HG02642 (cell line): ENCODE data around the gene PRR19.
"Not testable (repeated sequence)": the region's sequence is repeated elsewhere in the genome, so short reads cannot be mapped to it uniquely, and the experiment has no call there.

Experiments used
- ATAC-seq: cut with Tn5 transposase; IDR thresholded peaks from one replicate; pipeline ENCODE4 v1.9.1; 2021; ENCODE audit warnings: mild to moderate bottlenecking; ENCODE audit not compliant: unreplicated experiment, poor library complexity

Gene PRR19

DNA sequence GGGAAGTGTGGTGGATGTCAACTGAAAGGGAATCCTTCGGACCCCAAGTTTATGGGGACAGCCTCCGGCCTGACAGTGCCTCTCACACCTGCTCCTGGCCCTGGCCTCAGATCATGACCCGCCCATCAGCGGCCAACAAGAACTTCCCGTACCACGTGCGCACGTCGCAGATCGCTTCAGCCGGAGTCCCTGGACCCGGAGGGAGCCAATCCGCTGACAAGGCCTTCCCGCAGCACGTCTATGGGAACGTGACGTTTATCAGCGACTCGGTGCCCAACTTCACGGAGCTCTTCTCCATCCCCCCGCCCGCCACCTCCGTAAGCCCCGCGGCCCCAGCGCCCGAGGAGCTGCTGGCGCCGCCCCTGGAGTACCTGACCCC lies 21.5 kb downstream of the PRR19 start:
- no peak for ATAC-seq

DNA sequence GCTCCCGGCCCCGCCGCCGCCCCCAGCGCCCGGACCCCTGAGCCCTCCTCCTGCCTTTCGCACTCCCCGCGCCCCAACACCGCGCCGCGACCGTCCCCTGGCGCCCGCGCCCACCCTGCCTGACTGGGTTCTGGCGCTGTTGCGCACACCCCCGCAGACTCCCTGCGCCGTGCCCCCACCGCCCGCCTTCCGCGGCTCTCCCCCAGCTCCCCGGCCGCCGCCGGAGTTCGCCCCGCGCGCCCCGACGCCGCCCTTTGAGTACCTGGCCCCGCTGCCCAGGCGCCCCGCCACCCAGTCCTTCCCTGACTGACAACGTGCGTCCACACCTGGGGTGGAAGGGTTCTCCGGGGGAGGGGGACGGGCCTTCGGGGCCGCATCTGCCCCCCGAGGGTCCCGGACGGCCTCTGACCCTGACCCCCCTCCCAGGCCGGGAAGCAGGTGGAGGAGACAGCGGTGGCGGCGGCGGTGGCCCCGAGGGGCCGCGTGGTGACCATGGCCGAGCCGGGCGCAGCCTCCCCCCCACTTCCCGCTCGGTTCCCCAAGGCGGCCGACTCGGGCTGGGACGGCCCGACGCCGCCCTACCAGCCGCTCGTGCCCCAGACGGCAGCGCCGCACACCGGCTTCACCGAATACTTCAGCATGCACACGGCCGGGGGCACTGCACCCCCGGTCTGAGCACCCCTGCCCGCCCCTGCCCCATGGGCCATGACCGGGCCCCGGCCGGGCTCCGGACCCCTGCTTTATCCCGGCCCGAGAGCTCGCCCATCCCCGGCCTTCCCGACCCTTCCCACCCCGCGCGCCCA lies 22.1 kb downstream of the PRR19 start:
- ATAC-seq: no peak

DNA sequence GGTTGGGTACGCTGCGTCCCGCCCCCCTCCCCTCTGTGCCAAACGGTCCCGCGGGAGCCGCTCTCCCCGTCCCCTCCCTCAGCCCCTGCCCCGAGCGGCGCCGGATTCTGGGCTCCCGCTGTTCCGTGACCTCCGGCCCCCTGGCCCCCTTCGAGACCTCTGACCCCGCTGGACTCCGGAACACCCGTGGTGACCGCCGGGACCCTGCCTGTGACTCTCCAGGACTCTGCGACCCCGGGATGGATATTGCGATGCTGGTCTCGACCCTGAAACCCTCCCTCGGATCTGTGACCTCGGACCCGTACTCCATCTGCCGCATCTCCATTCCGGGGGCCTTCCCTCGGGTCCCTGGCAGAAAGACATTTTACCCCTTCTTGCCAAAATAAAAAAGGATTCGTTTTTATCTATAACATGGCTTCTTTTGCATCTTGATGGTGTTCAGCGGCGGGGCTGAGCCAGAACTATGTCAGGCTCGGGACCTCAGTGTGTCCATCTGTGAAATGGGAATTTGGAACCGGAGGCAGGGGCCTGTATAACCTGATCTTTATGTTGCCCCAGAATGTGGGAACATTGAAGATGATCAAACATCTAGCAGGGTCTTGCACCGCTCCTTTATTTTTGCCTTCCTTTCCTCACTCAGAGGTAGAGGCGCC lies 22.8 kb downstream of the PRR19 start:
- ATAC-seq: no peak

DNA sequence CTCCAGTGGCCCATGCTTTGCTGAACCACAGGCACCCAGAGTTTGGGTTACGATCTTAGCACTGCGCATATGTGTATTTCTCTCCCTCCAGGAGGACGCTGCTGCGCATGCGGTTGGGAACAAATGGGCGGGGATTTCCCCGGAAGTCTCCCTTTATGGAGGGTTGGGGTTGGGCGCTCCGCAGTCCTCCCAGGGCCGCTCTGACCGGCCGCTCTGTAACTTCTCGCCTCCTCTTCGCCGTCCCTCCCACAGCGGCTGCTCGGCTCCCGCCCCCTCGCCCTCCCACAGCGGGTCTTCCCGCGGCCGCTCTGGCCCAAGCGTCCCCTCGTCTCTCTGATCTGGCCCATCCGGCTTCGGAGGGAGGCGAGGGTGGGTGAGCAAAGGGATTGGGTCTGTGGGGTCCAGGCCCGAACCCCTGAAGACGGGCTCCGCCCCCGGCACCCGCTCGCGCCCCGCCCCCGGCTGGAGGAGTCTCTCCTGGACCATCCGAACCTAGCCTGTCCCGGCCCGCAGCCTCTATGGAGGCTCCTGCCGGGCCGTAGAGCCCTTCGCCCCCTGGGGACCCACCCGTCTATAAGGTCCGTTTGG lies 23.5 kb downstream of the PRR19 start, which contains the start of gene MEGF8:
TSS of gene MEGF8 (plus strand) at position 328 of the 588 bp plus-strand sequence. CDS start 609 bp downstream, outside the sequence.
- ATAC-seq: peak; percentile 91

DNA sequence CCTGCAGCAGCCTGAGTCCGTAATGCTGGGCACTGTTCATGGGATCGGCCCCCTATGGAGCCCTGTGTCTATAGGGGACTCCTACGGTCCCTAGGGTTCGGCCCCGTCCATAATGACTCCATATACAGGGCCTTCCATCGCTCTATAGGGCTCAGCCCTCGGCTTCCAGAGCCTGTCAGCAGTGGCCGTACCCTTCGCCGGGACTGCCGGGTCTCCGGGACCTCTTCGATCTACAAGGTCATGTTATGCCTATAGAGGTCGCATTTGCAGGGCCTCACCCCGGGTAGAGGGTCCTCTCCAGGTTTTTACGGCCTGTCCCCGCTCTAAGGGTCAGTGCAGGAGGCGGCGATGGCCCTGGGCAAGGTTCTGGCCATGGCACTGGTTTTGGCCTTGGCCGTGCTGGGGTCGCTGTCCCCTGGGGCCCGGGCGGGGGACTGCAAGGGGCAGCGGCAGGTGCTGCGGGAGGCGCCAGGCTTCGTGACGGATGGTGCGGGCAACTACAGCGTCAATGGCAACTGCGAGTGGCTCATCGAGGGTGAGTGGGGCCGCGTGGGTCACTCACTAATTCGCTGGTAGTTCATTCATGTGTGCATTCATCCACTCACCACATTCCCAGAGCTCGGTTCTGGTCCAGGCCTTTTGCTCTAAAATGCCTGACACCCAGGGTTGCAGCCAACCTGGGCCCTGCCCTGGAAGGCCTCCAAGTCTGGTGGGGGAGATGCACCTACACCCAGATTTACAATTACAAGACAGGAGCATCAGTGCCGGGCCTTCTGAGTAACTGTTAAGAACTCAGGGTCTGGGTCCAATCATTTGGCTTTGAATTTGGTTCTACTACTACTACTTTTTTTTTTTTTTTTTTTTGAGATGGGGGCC lies 24.2 kb downstream of the PRR19 start:
- ATAC-seq: peak; percentile 11

DNA sequence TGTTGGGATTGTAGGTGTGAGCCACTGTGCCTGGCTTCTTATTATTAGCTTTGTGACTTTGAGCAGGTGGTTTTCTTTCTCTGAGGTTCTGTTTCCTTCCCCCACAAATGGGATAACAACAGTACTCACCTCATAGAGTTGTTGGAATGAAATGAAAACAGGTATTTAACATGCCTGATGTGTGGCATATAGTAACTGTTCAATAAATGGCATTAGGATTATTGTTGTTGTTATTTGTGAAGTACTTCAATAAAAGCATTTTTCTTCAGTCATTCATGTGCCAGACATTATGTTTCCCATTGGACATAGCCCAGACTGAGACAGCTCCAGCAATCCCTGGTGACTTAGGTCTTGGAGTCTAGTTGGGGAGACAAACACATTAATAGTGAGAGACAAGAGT lies 25.0 kb downstream of the PRR19 start:
- ATAC-seq: no peak

DNA sequence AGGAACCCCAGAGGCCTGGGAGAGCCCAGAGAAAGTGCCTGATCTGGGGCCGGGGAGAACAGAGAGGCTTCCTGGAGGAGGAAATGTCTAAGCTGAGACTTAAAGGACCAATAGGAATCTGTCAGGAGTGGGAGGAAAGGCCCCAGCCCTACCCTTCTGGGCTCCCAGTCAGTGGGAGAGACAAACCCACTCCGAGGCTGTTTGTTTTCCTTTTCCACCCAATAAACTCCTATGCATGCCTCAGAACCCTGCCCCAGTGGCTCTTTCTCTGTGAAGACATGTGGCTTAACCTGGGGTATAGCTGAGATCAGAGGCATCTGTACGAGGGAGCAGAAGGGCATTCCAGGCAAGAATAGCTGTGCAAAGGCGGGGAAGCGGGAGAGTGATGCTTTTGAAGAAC lies 25.4 kb downstream of the PRR19 start:
- no peak for ATAC-seq

DNA sequence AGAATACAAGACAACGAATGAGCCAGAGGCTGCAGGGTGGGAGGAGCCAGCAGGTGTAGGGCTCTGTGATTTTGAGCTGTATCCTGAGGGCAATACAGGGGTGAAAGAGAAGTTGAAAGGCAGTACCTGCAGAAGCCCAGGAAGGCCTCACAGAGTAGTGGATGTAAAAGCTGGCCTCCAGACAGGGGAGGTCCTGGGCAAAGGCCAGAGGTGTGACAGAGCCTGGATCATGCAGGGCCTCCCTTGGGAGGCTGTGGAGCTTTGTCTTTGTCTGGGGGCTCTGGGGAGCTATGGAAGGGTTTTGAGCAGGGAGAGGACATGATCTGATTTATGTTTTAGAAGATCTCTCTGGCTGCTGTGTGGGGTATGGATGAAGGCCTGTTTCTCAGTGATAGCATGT lies 26.2 kb downstream of the PRR19 start:
- no peak for ATAC-seq

DNA sequence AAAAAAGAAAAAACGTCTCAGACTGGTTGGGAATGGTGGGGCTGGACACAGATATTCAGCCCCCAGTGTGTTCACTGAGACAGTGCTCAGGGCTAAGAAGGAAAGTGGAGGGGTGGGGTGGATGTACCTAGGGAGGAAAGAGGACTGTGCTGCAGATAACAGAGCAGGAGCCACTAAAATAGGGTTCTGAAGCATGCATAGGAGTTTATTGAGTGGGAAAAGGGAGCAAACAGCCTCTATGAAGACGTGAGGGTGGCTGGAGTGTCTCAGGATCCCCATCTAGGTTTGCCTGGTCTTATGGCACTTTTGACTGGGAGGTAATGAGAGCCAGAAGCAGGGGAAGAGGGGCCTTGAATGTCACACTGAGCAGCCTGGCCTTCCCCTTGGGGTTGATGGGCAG lies 26.9 kb downstream of the PRR19 start:
- no peak for ATAC-seq

DNA sequence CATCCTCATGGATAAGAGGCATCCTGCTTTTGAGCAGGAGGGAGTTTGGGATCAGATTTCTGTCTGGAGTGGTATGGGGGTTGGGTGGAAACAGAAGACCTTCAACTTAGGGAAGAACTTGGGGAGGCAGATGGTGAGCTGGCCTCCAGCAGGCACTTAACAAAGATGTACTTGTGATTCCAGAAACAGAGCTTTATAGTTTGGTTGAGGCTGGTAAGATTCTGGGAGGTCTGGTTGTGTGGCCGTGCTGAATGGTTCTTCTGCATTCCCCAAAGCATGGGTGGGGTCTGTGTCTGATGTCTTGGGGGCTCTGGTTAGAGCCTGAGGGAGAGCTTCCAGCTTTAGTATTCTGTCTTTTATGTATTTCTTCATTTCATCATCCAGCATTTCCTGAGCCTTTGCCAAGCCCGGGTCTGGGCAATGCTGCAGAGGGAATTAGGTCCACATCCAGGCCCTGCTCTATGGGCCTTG lies 28.3 kb downstream of the PRR19 start:
- no peak for ATAC-seq

DNA sequence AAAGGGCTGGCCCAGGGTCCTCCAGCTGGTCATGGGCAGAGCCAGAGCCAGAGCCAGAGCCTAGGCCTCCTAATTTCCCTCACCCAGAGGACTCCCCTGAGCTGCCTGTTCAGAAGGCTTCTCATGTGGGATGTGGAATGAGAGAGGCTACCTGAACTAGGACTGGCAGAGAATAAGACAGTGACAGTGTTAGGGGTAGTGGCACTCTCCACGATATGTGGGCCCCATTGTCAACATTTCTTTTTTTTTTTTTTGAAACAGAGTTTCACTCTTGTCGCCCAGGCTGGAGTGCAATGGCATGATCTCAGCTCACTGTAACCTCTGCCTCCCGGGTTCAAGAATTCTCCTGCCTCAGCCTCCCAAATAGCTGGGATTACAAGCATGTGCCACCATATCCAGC lies 29.4 kb downstream of the PRR19 start:
- ATAC-seq: not testable (repeated sequence)

DNA sequence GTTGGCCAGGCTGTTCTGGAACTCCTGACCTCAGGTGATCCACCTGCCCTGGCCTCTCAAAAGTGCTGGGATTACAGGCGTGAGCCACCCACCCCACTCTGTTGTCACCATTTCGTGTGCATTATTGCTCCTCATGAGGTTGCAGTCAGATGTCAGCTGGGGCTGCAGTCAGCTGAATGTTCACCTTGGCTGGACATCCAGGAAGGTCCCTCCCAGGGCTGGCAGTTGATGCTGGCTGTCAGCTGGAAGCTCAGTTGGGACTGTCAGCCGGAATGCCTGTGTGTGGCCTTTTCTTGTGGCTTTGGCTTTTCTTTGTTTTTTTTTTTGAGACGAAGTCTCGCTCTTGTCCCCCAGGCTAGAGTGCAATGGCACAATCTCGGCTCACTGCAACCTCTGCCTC lies 30.1 kb downstream of the PRR19 start:
- no peak for ATAC-seq

DNA sequence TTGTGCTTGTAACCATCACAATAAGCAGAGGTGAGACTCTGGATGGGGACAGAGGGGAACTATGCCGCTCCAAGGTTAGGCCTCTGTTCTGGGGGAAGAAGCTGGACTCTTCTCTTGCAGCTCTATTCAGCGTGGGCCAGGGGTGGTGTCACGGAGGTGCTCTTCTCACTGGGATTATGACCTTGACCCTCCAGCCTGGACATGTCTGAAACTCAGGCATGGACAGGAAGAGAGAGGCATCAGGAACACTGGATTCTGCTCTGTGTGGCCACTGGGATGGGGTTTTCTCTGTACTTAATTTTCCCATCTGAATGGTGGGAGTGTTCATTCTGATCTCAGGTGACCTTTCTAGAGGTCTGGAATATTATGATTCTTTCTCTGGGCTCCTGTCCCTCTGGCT lies 31.1 kb downstream of the PRR19 start:
- no peak for ATAC-seq

DNA sequence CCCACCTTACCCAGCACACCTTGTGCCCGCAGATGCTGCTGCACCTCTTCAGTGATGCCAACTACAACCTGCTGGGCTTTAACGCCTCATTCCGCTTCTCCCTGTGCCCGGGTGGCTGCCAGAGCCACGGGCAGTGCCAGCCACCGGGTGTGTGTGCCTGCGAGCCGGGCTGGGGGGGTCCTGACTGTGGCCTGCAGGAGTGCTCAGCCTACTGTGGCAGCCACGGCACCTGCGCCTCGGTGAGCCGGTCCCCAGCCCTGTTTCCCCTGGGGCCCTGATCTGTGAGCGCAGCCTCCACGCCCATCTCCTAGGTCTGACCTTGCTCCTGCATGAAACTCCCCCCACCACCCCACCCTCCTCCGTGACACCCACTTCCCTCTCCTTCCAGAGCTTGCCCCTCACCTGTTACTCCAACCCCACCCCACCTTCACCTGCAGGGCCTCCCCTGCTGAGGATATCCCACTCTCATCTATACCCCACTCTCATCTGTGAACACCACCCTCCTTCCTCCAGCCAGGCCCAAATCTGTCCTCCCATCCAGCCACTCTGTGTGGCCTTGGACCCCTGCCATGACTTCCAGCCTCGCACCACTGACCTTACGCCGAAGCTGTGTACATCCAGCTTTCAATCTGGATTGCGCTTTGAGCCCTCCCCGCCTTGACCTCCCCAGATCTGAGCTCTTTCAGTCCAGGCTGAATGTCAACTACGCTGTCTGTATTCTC lies 32.2 kb downstream of the PRR19 start:
- no peak for ATAC-seq

DNA sequence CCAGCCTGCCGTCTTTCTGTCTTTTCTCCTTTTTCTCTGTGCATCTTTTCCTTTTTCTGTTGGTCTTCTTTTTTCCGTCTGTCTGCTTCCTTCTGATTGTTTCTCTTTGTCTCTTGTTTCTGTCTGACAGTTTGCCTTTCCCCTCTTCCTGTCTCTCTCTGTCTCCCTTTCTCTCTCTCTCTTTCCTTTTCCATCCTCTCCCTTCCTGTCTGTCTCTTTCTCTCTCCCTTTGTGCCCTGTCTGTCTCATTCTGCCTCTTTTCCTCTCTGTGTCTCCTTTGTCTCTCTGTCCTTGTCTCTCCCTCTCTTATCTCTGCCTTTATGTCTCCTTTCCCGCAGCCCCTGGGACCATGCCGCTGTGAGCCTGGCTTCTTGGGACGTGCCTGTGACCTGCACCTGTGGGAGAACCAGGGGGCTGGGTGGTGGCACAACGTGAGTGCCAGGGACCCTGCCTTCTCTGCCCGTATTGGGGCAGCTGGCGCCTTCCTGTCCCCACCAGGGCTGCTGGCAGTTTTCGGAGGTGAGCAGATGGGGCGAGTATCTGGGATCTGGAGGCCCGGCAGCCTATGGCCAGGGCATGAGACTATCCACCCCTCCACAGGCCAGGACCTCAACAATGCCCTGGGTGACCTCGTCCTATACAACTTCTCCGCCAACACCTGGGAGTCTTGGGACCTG lies 32.9 kb downstream of the PRR19 start:
- no peak for ATAC-seq

DNA sequence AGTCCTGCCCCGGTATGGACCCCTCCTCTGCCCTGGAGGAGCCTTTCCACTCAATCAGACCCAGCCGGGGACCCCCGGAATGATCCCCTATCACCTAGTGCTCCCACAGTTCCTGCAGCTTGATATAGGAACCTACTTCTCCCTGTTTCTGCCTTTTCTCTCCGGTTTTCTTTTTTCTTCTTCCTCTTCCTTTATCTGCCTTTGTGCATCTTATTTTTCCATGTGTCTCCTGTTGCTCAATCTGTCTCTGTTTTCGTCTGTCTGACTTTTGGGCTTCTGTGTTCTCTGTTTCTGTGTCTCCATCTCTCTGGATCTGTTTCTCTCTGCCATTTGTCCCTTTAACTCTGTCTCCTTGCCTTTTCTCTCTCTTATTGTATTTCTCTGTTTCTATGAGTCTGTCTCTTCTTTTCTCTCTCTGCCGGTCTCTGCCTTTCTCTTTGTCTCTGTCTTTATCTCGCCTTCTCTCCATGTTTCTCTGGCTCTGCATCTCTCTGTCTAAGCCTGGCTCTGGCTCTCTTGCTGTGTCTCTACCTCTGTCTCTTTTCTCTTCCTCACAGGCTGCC lies 33.5 kb downstream of the PRR19 start:
- no peak for ATAC-seq

DNA sequence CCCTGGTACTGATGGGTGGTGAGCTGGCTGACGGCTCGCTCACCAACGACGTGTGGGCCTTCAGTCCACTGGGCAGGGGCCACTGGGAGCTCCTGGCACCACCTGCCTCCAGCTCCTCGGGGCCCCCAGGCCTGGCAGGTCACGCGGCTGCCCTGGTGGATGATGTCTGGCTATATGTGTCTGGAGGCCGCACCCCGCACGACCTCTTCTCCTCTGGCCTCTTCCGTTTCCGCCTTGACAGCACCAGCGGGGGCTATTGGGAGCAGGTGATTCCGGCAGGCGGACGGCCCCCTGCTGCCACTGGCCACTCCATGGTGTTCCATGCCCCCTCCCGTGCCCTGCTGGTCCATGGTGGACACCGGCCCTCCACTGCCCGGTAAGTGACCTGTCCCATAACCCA lies 34.0 kb downstream of the PRR19 start:
- ATAC-seq: no peak

DNA sequence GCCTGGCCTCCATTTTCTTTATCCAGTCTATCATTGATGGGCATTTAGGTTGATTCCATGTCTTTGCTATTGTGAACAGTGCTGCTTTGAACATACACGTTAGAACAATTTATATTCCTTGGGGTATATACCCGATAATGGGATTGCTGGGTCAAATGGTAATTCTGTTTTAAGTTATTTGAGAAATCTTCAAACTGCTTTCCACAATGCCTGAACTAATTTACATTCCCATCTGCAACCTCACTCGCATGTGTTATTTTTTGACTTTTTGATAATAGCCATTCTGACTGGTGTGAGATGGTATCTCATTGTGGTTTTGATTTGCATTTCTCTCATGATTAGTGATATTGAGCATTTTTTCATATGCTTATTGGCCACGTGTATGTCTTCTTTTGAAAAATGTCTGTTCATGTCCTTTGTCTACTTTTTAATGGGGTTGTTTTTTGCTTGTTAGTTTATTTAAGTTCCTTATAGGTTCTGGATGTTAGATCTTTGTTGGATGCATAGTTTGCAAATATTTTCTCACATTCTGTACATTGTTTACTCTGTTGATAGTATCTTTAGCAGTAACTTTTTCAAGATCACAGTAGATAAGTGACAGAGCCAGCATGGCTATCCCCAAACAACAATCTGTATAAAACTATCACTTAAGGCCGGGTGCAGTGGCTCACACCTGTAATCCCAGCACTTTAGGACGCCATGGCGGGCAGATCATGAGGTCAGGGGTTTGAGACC lies 37.4 kb downstream of the PRR19 start:
- not testable (repeated sequence) for ATAC-seq
